Measurements from ENCODE around the gene FOXQ1.

- TF ChIP-seq CTCF (IDR thresholded peaks at IDR 0.05) (no peak), POLR2AphosphoS5 (IDR thresholded peaks at IDR 0.05; ENCODE audit: insufficient read depth in 1 of 2, low read depth in 1 of 2) (no peak), POLR2A (IDR thresholded peaks at IDR 0.05) (no peak)
Observed at GRCh38 chr6:1337791-1338190, 25.9 kb downstream of the FOXQ1 start.
